GM12892 (cell line): ENCODE data around the gene DPH2.

Experiments
- POLR2A ChIP-seq: IDR thresholded peaks from 2 replicates; pipeline ENCODE4 v1.6.1; 2011; ENCODE audit warnings: low read depth, low read length, control low read depth
- POLR2AphosphoS5 ChIP-seq: IDR thresholded peaks from 2 replicates; pipeline ENCODE4 v1.6.1; 2011; ENCODE audit warnings: low read depth, low read length, control low read depth

DNA sequence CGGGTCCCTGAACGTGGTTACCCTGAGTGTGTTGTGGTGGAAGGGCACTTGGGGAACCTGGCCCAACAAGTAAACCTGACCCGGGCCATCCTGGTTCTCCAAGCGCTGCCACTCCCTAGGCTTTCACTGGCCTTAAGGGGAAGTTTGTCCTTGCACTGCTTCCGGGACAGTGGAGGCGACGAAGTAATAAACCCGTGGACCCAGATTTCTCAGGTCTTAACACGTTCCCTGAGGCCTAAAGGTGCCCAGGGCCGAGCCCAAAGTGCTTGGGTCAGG lies 21.3 kb downstream of the DPH2 start:
- TF ChIP-seq POLR2AphosphoS5 (no peak), POLR2A (no peak)
